ENCODE results near the gene IGSF8.

GRCh38 chr1:160089883-160090282 lies 8.5 kb downstream of the IGSF8 start:
- TF ChIP-seq CTCF (IDR thresholded peaks at IDR 0.05; ENCODE audit: low read depth, low read length) (no peak), EZH2phosphoT487 (IDR thresholded peaks at IDR 0.05; ENCODE audit: low read depth) (no peak)
